ENCODE measurements around the gene PLAAT2. TPM values are rescaled to one million over a fixed set of nuclear protein-coding genes. Genes with fewer than 3 reads are reported as not detected.

Gene PLAAT2
- total and polyA plus RNA-seq, 2 of the 13 experiments (the other 11 are each of a cell fraction or from before 2014, with no cell fraction given), result 0.22 TPM; not detected in 1

DNA sequence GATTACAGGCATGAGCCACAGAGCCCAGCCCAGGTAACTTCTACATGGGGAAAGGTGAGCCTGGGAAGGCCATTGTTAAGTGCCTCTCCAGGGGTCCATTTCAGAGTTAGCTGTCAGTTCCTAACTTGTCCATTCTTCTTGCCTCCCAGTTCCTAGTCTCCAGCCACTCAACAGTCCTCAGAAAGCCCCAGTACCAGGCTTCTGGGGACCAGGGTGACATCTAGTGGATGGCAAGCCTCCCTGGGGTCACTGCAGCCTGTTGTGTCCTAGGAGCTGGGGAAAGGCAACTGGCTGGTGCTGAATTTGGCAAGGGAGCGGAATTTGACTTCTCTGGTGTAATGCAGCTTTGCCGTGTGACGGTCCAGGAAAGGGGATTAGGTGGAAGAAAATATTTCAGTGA lies 55.2 kb downstream of the PLAAT2 start:
- peak; percentile 64 for DNase-seq (ENCODE audit: low spot score)
- no peaks in the 10 kb centered on the region for H3K4me1 ChIP-seq (ENCODE audit: insufficient read depth, low read length)
- no peak overlapping the region for H3K4me2 ChIP-seq (ENCODE audit: low read depth, low read length)
- H3K27me3 ChIP-seq (ENCODE audit: control insufficient read depth in 1 of 2, insufficient read depth in 2 of 2, low read length in 2 of 2), result peaks cover 5 to 36% of the 10 kb centered on the region in 2 experiments; a peak in 4 of 5 replicates
- 6% methylated on average over 3 of the region's 3 CpGs for WGBS (ENCODE audit: low lambda C conversion rate)
- BruUV-seq (replicated peaks), result no TSS peak
- H3K9me3 ChIP-seq (ENCODE audit: low read length), result no peaks in the 10 kb centered on the region
- intact Hi-C loops (cut with micrococcal nuclease; ENCODE audit: unreplicated experiment) (loop anchor here (1.0 kb wide), 1 partner anchor 29 kb away; no protein-coding TSS in a partner anchor), in situ Hi-C loops (cut with HindIII; ENCODE audit: extremely low pct_ligation_motif_present, low pct_unique_long_range_greater_than_20kb) (no loop called here)
- ATAC-seq, result peak; percentile 94
- H3K36me3 ChIP-seq (replicated peaks in 1 of 2; ENCODE audit: control insufficient read depth in 1 of 2, insufficient read depth in 2 of 2, low read length in 2 of 2), result no peaks in the 10 kb centered on the region
- ChIA-PET CTCF (ENCODE audit: low intra/inter-chr PET ratio, low total read pairs) (interaction anchor here (1.7 kb wide), 1 partner anchor 29 kb away, joined by 21 read pairs; no protein-coding TSS in a partner anchor), POLR2A (interaction anchor here (0.6 kb wide), 1 partner anchor 138 kb away, joined by 4 read pairs; the partner anchor contains the start of gene SLC22A9)
- peak; percentile 70 for FAIRE-seq
- no peaks in the 10 kb centered on the region for H4K20me1 ChIP-seq (ENCODE audit: insufficient read depth, low read length)
- H3K9ac ChIP-seq (ENCODE audit: insufficient read depth, low read depth, low read length), result no peak overlapping the region
- H3K79me2 ChIP-seq (ENCODE audit: insufficient read depth, low read length), result no peaks in the 10 kb centered on the region
- H3K4me3 ChIP-seq (replicated peaks in 1 of 3; ENCODE audit: insufficient read depth in 1 of 3, low read depth in 2 of 3, low read length in 3 of 3), result no peak overlapping the region
- H3K27ac ChIP-seq (ENCODE audit: extremely low read length, insufficient read depth, low read length), result no peak overlapping the region
- H2AFZ ChIP-seq (ENCODE audit: low read length), result no peak overlapping the region
- TF ChIP-seq ZSCAN9 (CRISPR knock-in tag; IDR thresholded peaks at IDR 0.05; ENCODE audit: borderline replicate concordance) (no peak), KMT2A (CRISPR knock-in tag; IDR thresholded peaks at IDR 0.05) (no peak), ZBTB8A (CRISPR knock-in tag; IDR thresholded peaks at IDR 0.05; ENCODE audit: borderline replicate concordance, low read depth) (no peak), SRF (IDR thresholded peaks at IDR 0.05; ENCODE audit: low read depth, low read length) (no peak), TEAD3 (CRISPR knock-in tag; optimal IDR thresholded peaks at IDR 0.05; ENCODE audit: borderline replicate concordance) (no peak), STAG1 (CRISPR knock-in tag; IDR thresholded peaks at IDR 0.05) (peak; percentile 83), NCOR1 (IDR thresholded peaks at IDR 0.05; ENCODE audit: borderline replicate concordance, low read length) (no peak), MXI1 (IDR thresholded peaks at IDR 0.05; ENCODE audit: borderline replicate concordance, low read depth, low read length) (no peak), ZNF614 (CRISPR knock-in tag; IDR thresholded peaks at IDR 0.05; ENCODE audit: borderline replicate concordance) (no peak), KLF13 (CRISPR knock-in tag; IDR thresholded peaks at IDR 0.05) (no peak), HOXA5 (CRISPR knock-in tag; IDR thresholded peaks at IDR 0.05) (0 out of 2 replicates have a peak, but pooled peaks have one; percentile 42), XRCC5 (optimal IDR thresholded peaks at IDR 0.05; ENCODE audit: low read length) (peak; percentile 55), EP300 (IDR thresholded peaks at IDR 0.05; ENCODE audit: low read depth in 2 of 2, low read length in 2 of 2) (no peak), EP300 (CRISPR knock-in tag; IDR thresholded peaks at IDR 0.05; ENCODE audit: borderline replicate concordance) (no peak)
- TF ChIP-seq, protein P1, sequence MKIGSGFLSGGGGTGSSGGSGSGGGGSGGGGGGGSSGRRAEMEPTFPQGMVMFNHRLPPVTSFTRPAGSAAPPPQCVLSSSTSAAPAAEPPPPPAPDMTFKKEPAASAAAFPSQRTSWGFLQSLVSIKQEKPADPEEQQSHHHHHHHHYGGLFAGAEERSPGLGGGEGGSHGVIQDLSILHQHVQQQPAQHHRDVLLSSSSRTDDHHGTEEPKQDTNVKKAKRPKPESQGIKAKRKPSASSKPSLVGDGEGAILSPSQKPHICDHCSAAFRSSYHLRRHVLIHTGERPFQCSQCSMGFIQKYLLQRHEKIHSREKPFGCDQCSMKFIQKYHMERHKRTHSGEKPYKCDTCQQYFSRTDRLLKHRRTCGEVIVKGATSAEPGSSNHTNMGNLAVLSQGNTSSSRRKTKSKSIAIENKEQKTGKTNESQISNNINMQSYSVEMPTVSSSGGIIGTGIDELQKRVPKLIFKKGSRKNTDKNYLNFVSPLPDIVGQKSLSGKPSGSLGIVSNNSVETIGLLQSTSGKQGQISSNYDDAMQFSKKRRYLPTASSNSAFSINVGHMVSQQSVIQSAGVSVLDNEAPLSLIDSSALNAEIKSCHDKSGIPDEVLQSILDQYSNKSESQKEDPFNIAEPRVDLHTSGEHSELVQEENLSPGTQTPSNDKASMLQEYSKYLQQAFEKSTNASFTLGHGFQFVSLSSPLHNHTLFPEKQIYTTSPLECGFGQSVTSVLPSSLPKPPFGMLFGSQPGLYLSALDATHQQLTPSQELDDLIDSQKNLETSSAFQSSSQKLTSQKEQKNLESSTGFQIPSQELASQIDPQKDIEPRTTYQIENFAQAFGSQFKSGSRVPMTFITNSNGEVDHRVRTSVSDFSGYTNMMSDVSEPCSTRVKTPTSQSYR (CRISPR knock-in tag; IDR thresholded peaks at IDR 0.05; ENCODE audit: borderline replicate concordance), result no peak
- TF ChIP-seq, protein P2, sequence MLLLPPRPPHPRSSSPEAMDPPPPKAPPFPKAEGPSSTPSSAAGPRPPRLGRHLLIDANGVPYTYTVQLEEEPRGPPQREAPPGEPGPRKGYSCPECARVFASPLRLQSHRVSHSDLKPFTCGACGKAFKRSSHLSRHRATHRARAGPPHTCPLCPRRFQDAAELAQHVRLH (CRISPR knock-in tag; IDR thresholded peaks at IDR 0.05; ENCODE audit: borderline replicate concordance, low read depth), result 0 out of 2 replicates have a peak, but pooled peaks have one; percentile 34
- TF ChIP-seq, protein P3, sequence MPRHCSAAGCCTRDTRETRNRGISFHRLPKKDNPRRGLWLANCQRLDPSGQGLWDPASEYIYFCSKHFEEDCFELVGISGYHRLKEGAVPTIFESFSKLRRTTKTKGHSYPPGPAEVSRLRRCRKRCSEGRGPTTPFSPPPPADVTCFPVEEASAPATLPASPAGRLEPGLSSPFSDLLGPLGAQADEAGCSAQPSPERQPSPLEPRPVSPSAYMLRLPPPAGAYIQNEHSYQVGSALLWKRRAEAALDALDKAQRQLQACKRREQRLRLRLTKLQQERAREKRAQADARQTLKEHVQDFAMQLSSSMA (CRISPR knock-in tag; IDR thresholded peaks at IDR 0.05), result no peak
- TF ChIP-seq, protein P4, sequence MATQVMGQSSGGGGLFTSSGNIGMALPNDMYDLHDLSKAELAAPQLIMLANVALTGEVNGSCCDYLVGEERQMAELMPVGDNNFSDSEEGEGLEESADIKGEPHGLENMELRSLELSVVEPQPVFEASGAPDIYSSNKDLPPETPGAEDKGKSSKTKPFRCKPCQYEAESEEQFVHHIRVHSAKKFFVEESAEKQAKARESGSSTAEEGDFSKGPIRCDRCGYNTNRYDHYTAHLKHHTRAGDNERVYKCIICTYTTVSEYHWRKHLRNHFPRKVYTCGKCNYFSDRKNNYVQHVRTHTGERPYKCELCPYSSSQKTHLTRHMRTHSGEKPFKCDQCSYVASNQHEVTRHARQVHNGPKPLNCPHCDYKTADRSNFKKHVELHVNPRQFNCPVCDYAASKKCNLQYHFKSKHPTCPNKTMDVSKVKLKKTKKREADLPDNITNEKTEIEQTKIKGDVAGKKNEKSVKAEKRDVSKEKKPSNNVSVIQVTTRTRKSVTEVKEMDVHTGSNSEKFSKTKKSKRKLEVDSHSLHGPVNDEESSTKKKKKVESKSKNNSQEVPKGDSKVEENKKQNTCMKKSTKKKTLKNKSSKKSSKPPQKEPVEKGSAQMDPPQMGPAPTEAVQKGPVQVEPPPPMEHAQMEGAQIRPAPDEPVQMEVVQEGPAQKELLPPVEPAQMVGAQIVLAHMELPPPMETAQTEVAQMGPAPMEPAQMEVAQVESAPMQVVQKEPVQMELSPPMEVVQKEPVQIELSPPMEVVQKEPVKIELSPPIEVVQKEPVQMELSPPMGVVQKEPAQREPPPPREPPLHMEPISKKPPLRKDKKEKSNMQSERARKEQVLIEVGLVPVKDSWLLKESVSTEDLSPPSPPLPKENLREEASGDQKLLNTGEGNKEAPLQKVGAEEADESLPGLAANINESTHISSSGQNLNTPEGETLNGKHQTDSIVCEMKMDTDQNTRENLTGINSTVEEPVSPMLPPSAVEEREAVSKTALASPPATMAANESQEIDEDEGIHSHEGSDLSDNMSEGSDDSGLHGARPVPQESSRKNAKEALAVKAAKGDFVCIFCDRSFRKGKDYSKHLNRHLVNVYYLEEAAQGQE (IDR thresholded peaks at IDR 0.05; ENCODE audit: borderline replicate concordance in 1 of 2, low read depth in 1 of 2, low read length in 2 of 2), result no peak
